ENCODE measurements around the gene RASL11B.

The RASL11B gene

DNA sequence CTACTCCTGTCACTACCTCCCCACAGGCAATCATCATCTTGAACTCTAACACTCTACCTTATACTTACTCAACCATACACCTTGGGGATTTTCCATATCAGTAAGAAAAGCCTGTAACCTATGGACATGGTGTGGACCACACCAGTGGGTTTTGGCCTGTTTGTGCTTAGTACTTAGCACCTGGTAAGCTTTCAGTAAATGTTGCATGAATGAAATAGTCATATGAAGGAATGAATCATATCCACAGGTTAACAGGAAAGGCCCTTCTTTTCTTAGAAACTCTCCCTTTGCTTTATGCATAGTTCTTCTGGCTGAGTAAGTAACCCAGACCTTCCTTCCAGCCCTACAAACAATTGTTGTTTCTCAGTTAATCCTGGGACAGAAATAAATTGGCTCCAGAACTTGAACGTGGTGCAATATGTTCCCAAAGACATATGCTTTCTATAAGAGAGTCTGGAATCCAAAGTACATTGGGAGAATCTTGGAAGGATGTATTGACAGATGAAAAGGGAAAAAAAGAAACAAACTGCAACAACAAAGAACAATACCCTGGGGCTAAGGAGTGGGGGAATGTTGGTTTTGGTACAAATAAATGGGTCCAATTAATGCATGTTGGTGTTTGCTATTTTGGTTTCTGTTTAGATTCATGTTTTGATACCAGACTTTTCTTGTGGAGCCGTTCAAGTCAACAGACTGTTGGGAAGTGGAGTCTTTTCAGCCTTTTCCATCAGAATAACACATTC is 27.8 kb downstream of the RASL11B start:
- TF ChIP-seq, protein P1, sequence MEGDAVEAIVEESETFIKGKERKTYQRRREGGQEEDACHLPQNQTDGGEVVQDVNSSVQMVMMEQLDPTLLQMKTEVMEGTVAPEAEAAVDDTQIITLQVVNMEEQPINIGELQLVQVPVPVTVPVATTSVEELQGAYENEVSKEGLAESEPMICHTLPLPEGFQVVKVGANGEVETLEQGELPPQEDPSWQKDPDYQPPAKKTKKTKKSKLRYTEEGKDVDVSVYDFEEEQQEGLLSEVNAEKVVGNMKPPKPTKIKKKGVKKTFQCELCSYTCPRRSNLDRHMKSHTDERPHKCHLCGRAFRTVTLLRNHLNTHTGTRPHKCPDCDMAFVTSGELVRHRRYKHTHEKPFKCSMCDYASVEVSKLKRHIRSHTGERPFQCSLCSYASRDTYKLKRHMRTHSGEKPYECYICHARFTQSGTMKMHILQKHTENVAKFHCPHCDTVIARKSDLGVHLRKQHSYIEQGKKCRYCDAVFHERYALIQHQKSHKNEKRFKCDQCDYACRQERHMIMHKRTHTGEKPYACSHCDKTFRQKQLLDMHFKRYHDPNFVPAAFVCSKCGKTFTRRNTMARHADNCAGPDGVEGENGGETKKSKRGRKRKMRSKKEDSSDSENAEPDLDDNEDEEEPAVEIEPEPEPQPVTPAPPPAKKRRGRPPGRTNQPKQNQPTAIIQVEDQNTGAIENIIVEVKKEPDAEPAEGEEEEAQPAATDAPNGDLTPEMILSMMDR (IDR thresholded peaks at IDR 0.05; ENCODE audit: low read depth, low read length), result no peak
- peak in 1 of 2 donors; percentile 58 for DNase-seq (ENCODE audit: low read depth in 2 of 2)

DNA sequence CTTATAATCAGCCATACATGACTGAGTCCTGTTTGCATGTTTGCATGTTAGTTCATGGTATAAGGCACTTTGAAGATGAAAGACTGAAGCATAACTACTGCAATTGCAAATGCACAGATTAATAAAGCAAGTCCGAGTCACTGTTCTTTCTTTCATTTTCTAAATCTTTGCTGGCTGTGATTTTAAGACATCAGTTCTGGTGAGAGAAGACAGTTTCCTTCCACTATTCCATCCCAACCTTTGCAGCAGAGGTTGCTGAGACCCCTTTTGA is 28.3 kb downstream of the RASL11B start:
- TF ChIP-seq, protein P1 (IDR thresholded peaks at IDR 0.05; ENCODE audit: low read depth, low read length), result no peak
- no peak overlapping the region for H3K4me3 ChIP-seq (replicated peaks in 1 of 2; ENCODE audit: low read depth in 2 of 2, low read length in 2 of 2)
- no peak for DNase-seq (ENCODE audit: low read depth in 2 of 2)

More for the DNA sequence above, 27.8 kb downstream of the RASL11B start:
- no peak overlapping the region for H3K4me3 ChIP-seq (replicated peaks in 1 of 2; ENCODE audit: low read depth in 2 of 2, low read length in 2 of 2)

DNA sequence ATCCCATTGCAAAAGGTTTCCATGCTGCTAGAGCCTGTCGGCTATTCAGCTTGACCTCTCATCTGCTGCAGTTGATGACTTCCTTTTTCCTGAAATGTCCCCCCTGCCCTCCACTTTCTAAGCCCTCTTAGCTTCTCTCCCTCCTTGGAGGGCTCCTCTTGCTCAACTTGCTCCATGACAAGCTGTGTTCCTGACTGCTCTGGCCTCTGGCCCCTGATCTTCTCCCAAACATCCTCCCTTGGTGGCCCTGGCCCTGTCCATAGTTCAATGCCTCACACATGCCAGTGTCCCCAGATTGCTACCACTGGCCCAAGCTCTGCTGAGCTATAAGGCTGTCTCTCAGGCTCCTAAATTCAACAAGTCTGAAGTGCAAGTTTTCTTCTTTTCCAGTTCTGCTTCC is 29.6 kb downstream of the RASL11B start:
- H3K4me3 ChIP-seq (replicated peaks in 1 of 2; ENCODE audit: low read depth in 2 of 2, low read length in 2 of 2), result no peak overlapping the region
- no peak for DNase-seq (ENCODE audit: low read depth in 2 of 2)

DNA sequence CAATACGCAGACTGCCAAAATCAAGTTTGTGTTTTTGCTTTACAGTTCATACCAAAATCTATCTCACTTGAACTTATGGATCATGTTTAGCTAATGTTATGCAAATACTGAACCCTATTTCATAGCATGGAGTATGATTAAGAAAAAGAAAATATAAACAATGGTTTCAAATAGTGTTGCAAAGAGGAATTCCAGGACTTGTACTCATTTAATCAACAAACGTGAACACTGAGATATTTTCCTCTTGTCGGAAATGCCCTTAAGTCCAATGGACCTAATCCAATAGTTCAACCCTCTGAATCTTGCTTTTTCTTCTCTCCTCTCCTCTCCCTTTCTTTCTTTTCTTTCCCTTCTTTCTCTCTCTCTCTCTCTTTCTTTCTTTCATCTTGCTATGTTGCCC is 30.8 kb downstream of the RASL11B start:
- TF ChIP-seq, protein P1 (IDR thresholded peaks at IDR 0.05; ENCODE audit: low read depth, low read length), result no peak
- no peak overlapping the region for H3K4me3 ChIP-seq (replicated peaks in 1 of 2; ENCODE audit: low read depth in 2 of 2, low read length in 2 of 2)
- peak in 1 of 2 donors; percentile 53 for DNase-seq (ENCODE audit: low read depth in 2 of 2)

More for the DNA sequence above, 29.6 kb downstream of the RASL11B start:
- TF ChIP-seq, protein P1 (IDR thresholded peaks at IDR 0.05; ENCODE audit: low read depth, low read length), result no peak

DNA sequence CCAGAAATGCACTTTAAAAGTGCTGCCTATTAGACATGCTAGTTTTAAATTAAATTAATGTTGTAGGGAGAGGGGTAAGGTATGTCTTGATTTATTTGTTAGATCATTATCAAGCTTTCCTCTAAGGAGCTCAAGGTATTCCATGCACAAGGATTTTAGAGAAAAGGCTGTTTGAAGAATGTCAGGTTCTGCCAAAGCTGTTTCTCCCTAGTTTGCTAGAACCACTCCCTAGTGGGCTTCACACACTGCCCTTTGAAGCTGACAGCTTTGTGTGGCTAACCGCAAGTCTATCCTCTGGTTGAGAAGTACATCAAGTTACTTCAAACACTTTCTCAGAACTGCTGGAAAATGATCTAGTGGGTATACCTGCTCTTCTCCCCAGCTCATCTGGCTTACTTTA is 32.3 kb downstream of the RASL11B start:
- no peak overlapping the region for H3K4me3 ChIP-seq (replicated peaks in 1 of 2; ENCODE audit: low read depth in 2 of 2, low read length in 2 of 2)
- DNase-seq (ENCODE audit: low read depth in 2 of 2), result no peak
- TF ChIP-seq, protein P1 (IDR thresholded peaks at IDR 0.05; ENCODE audit: low read depth, low read length), result no peak

DNA sequence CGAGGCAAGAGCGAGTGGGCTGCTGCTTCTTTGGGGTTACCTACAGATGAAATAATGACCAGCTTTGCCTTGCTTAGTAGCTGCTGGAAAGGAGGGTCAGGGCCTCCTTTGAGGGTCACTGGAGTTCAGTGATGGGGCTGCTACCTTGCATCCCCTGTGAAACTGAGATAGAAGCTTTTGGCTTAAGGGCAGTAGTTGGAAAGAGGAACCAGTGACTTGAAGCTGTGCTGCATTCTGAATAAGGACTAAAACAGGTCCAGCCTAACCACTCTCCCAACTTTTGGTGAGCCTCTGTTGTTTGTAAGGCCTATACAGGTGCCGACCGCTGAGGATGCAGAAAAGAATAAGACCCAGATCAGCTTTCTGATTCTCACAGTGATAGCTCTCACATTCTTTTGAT is 41.2 kb downstream of the RASL11B start:
- no peak for DNase-seq (ENCODE audit: low read depth in 2 of 2)
- TF ChIP-seq, protein P1 (IDR thresholded peaks at IDR 0.05; ENCODE audit: low read depth, low read length), result no peak

DNA sequence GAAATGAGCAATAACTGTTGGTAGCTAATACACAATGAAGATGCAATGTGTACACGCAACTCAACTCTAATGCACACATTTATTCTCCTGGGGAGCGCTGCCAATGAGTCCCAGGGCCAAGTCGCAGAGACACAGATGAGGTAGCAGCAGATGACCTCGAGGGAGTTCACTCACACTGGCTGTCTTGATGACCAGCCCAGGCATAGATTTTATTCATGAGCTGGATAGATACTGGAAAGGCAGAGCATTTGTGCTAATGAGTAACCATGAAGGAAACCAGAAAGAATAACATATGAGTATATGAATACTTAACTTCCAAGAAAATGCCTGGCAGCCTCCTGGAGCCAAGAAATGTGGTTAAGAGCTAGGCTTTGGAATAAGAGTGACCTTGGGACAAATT is 42.3 kb downstream of the RASL11B start:
- TF ChIP-seq, protein P1 (IDR thresholded peaks at IDR 0.05; ENCODE audit: low read depth, low read length), result no peak
- peak in 1 of 2 donors; percentile 35 for DNase-seq (ENCODE audit: low read depth in 2 of 2)
- H3K4me3 ChIP-seq (replicated peaks in 1 of 2; ENCODE audit: low read depth in 2 of 2, low read length in 2 of 2), result no peak overlapping the region

More for the DNA sequence above, 41.2 kb downstream of the RASL11B start:
- no peak overlapping the region for H3K4me3 ChIP-seq (replicated peaks in 1 of 2; ENCODE audit: low read depth in 2 of 2, low read length in 2 of 2)

All from cardiac fibroblast (primary cell).